ENCODE measurements around the gene HSPA6.
"Not testable (repeated sequence)": the region's sequence is repeated elsewhere in the genome, so short reads cannot be mapped to it uniquely, and the experiment has no call there.

DNA sequence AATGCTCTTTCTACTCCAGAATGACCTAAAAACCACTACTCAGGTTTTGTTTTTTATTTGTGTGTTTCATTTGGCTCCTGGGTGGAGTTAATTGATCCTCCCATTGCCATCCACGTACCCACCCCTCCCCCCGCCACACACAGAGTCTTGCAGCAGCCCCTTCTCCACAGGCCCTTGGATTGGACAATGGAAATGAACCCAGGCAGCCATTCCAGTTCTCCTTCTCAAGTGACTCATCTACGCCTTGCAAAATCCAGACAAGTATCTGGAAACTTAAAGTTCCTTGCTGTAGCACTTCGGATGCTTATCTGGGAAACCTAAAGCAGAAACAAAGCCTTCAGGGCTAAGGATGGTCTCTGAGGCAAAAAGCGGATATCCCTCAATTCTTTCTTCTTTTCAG lies 26.6 kb downstream of the HSPA6 start:
- TF ChIP-seq, protein P1, sequence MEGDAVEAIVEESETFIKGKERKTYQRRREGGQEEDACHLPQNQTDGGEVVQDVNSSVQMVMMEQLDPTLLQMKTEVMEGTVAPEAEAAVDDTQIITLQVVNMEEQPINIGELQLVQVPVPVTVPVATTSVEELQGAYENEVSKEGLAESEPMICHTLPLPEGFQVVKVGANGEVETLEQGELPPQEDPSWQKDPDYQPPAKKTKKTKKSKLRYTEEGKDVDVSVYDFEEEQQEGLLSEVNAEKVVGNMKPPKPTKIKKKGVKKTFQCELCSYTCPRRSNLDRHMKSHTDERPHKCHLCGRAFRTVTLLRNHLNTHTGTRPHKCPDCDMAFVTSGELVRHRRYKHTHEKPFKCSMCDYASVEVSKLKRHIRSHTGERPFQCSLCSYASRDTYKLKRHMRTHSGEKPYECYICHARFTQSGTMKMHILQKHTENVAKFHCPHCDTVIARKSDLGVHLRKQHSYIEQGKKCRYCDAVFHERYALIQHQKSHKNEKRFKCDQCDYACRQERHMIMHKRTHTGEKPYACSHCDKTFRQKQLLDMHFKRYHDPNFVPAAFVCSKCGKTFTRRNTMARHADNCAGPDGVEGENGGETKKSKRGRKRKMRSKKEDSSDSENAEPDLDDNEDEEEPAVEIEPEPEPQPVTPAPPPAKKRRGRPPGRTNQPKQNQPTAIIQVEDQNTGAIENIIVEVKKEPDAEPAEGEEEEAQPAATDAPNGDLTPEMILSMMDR (IDR thresholded peaks at IDR 0.05), result not testable (repeated sequence)
- TF ChIP-seq SIN3A (IDR thresholded peaks at IDR 0.05; ENCODE audit: borderline replicate concordance, insufficient read depth, low read depth, low read length); POLR2AphosphoS5 (IDR thresholded peaks at IDR 0.05; ENCODE audit: low read depth, low read length); TCF7L2 (IDR thresholded peaks at IDR 0.05; ENCODE audit: low read depth, low read length): not testable (repeated sequence)
- TF ChIP-seq, protein P2, sequence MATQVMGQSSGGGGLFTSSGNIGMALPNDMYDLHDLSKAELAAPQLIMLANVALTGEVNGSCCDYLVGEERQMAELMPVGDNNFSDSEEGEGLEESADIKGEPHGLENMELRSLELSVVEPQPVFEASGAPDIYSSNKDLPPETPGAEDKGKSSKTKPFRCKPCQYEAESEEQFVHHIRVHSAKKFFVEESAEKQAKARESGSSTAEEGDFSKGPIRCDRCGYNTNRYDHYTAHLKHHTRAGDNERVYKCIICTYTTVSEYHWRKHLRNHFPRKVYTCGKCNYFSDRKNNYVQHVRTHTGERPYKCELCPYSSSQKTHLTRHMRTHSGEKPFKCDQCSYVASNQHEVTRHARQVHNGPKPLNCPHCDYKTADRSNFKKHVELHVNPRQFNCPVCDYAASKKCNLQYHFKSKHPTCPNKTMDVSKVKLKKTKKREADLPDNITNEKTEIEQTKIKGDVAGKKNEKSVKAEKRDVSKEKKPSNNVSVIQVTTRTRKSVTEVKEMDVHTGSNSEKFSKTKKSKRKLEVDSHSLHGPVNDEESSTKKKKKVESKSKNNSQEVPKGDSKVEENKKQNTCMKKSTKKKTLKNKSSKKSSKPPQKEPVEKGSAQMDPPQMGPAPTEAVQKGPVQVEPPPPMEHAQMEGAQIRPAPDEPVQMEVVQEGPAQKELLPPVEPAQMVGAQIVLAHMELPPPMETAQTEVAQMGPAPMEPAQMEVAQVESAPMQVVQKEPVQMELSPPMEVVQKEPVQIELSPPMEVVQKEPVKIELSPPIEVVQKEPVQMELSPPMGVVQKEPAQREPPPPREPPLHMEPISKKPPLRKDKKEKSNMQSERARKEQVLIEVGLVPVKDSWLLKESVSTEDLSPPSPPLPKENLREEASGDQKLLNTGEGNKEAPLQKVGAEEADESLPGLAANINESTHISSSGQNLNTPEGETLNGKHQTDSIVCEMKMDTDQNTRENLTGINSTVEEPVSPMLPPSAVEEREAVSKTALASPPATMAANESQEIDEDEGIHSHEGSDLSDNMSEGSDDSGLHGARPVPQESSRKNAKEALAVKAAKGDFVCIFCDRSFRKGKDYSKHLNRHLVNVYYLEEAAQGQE (IDR thresholded peaks at IDR 0.05; ENCODE audit: insufficient read depth in 1 of 2, low read depth in 2 of 2, low read length in 1 of 2), result not testable (repeated sequence)

Data from Panc1 (cell line).